ENCODE data around the gene EHBP1L1. TPM values are rescaled to one million over a fixed set of nuclear protein-coding genes. Genes with fewer than 3 reads are reported as not detected.

The EHBP1L1 gene
- total and polyA plus RNA-seq, 2 of the 13 experiments (the other 11 are each of a cell fraction or from before 2014, with no cell fraction given): 8.3 to 10.6 TPM

GRCh38 chr11:65624931-65625627, 49.2 kb downstream of the EHBP1L1 start:
- Histone ChIP-seq H3K27me3 (ENCODE audit: control insufficient read depth in 1 of 2, insufficient read depth in 2 of 2, low read length in 2 of 2) (no peaks in the 10 kb centered on the region), H3K4me3 (replicated peaks in 1 of 3; ENCODE audit: insufficient read depth in 1 of 3, low read depth in 2 of 3, low read length in 3 of 3) (no peak overlapping the region), H3K9ac (ENCODE audit: insufficient read depth, low read depth, low read length) (no peak overlapping the region), H4K20me1 (ENCODE audit: insufficient read depth, low read length) (no peaks in the 10 kb centered on the region), H3K4me2 (ENCODE audit: low read depth, low read length) (no peak overlapping the region), H3K4me1 (ENCODE audit: insufficient read depth, low read length) (peaks cover 6% of the 10 kb centered on the region; the same call in 1 of the 2 replicates), H3K36me3 (replicated peaks in 1 of 2; ENCODE audit: control insufficient read depth in 1 of 2, insufficient read depth in 2 of 2, low read length in 2 of 2) (peaks cover 35 to 77% of the 10 kb centered on the region in 2 experiments), H3K79me2 (ENCODE audit: insufficient read depth, low read length) (no peaks in the 10 kb centered on the region), H3K27ac (ENCODE audit: extremely low read length, insufficient read depth, low read length) (no peak overlapping the region), H3K9me3 (ENCODE audit: low read length) (no peaks in the 10 kb centered on the region), H2AFZ (ENCODE audit: low read length) (no peak overlapping the region)
- POLR2A ChIA-PET: interaction anchor here (1.1 to 2.4 kb wide), 3 partner anchors 8 to 13 kb away, joined by 3 to 19 read pairs (median 6); partner anchors contain the start of genes MAP3K11, PCNX3 and SIPA1
- in situ Hi-C loops (cut with HindIII; ENCODE audit: extremely low pct_ligation_motif_present, low pct_unique_long_range_greater_than_20kb) (no loop called here), intact Hi-C loops (cut with micrococcal nuclease; ENCODE audit: unreplicated experiment) (no loop called here)
- CTCF ChIA-PET (ENCODE audit: low intra/inter-chr PET ratio, low total read pairs): interaction anchor here (1.1 kb wide), 1 partner anchor 193 kb away, joined by 3 read pairs; no protein-coding TSS in a partner anchor
- WGBS (ENCODE audit: low lambda C conversion rate): 99% methylated on average over 20 of the region's 30 CpGs
- FAIRE-seq (no peak), DNase-seq (ENCODE audit: low spot score) (no peak), ATAC-seq (no peak)
- no TSS peak for BruUV-seq (replicated peaks)
- no peak for TF ChIP-seq RERE (CRISPR knock-in tag; IDR thresholded peaks at IDR 0.05; ENCODE audit: low read depth)
- no peak for TF ChIP-seq ZNF703 (CRISPR knock-in tag; IDR thresholded peaks at IDR 0.05; ENCODE audit: borderline replicate concordance)
- no peak for TF ChIP-seq HOXA5 (CRISPR knock-in tag; IDR thresholded peaks at IDR 0.05)
- no peak for TF ChIP-seq NR1H2 (CRISPR knock-in tag; IDR thresholded peaks at IDR 0.05; ENCODE audit: borderline replicate concordance, low read depth)
- TF ChIP-seq IRX3 (CRISPR knock-in tag; IDR thresholded peaks at IDR 0.05; ENCODE audit: borderline replicate concordance, low read depth): no peak
- TF ChIP-seq ZBTB2 (CRISPR knock-in tag; IDR thresholded peaks at IDR 0.05; ENCODE audit: low read depth): no peak
- TF ChIP-seq ZBTB14 (CRISPR knock-in tag; IDR thresholded peaks at IDR 0.05): no peak
- TF ChIP-seq MLLT10 (CRISPR knock-in tag; IDR thresholded peaks at IDR 0.05): no peak
- TF ChIP-seq MTF2 (CRISPR knock-in tag; IDR thresholded peaks at IDR 0.05; ENCODE audit: borderline replicate concordance): no peak
- no peak for TF ChIP-seq SMARCC2 (IDR thresholded peaks at IDR 0.05)
- no peak for TF ChIP-seq HOMEZ (CRISPR knock-in tag; IDR thresholded peaks at IDR 0.05; ENCODE audit: low read depth)

All from HepG2 (cell line).